ENCODE data around the gene MYO5B.

DNA sequence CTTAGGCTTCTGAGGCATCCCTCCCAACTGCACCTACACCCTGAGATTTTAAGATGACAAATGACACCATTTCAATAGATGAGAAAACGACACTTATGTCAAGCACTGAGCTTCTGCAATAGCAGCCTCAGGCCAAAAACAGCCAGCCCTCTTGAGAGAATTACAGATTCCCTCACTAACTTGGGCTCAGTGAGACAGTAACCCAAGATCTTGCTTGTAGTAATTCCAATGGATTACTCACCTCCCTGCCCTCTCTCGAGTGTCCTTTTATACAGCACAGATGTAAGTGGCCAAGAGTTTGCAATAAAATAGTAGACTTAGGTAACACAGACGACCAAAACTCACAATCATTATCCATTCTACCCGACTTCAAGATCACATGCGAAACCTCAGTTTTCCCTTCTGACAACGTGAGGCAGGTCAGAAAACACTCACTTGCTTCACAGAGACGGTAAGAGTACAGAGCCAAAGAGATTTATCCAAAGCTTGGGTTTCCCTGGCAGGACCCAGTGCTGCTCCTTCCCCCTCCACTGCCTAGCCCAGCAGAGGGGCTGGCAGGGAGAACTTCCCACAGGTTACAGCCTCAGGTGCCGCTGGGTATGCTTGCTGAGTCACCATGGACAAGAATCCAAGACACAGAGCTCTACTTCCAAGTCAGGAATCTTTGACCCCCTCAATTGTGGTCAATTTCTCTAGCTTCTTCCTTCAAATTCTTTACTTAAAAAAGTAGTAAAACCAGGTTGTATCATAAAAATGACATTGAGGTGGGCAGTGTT, 181.4 kb downstream of the MYO5B start:
- TF ChIP-seq GATA2 (IDR thresholded peaks at IDR 0.05; ENCODE audit: low read depth, low read length) (no peak), GATA3 (IDR thresholded peaks at IDR 0.05; ENCODE audit: low read depth, low read length) (no peak)

Data from SH-SY5Y (cell line).